SHP77 treated with DMSO at 0.1 percent for 48 hours (cell line): ENCODE results near the gene SCAND1.

Experiments
- DNase-seq: peaks from one replicate; lab custom pipeline; 2025; lab: John Stamatoyannopoulos, UW

The SCAND1 gene

GRCh38 chr20:35904982-35905663, 49.2 kb downstream of the SCAND1 start:
- DNase-seq, result no peak

DNA sequence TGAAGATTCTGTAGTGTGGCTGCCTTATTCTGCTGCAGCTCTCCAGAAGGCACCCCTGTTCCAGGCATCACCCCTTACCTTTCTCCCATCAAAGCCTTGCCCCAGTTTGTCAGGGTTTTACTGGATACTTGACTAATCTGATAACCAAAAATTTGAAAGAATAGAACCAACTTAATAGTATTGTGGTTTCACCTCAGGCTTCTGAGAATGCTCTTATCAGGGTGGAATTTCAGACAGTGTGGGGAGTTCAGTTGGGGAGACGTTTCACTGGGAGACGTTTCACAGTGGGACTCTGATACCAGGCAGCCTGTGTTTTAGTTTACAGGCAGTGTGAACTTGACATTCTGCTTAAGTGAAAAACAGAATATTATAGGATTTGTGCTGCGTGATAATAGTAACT, 50.5 kb downstream of the SCAND1 start:
- DNase-seq, result no peak
